HS-5 (cell line): ENCODE measurements around the gene REX1BD.

Experiments used
- DNase-seq: peaks from one replicate; pipeline ENCODE4 v3.0.0-alpha.2; 2012; ENCODE audit warnings: low read depth

The REX1BD gene

GRCh38 chr19:18603255-18603957, 14.8 kb downstream of the REX1BD start:
- no peak for DNase-seq

GRCh38 chr19:18603958-18604819, 15.6 kb downstream of the REX1BD start:
- no peak for DNase-seq

- no peak for DNase-seq
Observed at GRCh38 chr19:18604820-18605159, 16.2 kb downstream of the REX1BD start.

GRCh38 chr19:18605196-18605545, 16.6 kb downstream of the REX1BD start:
- no peak for DNase-seq

- DNase-seq = no peak
Observed at GRCh38 chr19:18605546-18606280, 17.1 kb downstream of the REX1BD start.

- DNase-seq = no peak
Observed at GRCh38 chr19:18606281-18607225, 18.0 kb downstream of the REX1BD start, which contains the start of gene CRLF1. Gene CRLF1 (minus strand): TSS chr19:18606799. CDS start chr19:18606656, 143 bp downstream.

- no peak for DNase-seq
Observed at GRCh38 chr19:18607226-18608101, 18.9 kb downstream of the REX1BD start.

GRCh38 chr19:18608102-18608804, 19.7 kb downstream of the REX1BD start:
- no peak for DNase-seq

- no peak for DNase-seq
Observed at GRCh38 chr19:18608805-18609716, 20.5 kb downstream of the REX1BD start.

GRCh38 chr19:18609717-18610051, 21.1 kb downstream of the REX1BD start:
- no peak for DNase-seq

GRCh38 chr19:18610245-18610555, 21.6 kb downstream of the REX1BD start:
- no peak for DNase-seq

GRCh38 chr19:18610556-18611326, 22.1 kb downstream of the REX1BD start:
- DNase-seq = no peak

GRCh38 chr19:18611327-18612050, 22.9 kb downstream of the REX1BD start:
- no peak for DNase-seq

- no peak for DNase-seq
Observed at GRCh38 chr19:18612051-18612771, 23.6 kb downstream of the REX1BD start.

GRCh38 chr19:18612772-18613588, 24.4 kb downstream of the REX1BD start, which contains the start of gene TMEM59L:
Gene TMEM59L (plus strand): TSS chr19:18612870. CDS start chr19:18612959, 89 bp downstream.
- no peak for DNase-seq
